IMR-90 (cell line): Measurements from ENCODE around the gene OR1D5. TPM values are rescaled to one million over a fixed set of nuclear protein-coding genes. Genes with fewer than 3 reads are reported as not detected.
"Not testable (repeated sequence)": the region's sequence is repeated elsewhere in the genome, so short reads cannot be mapped to it uniquely, and the experiment has no call there.

Experiments used
- ATAC-seq: fragments of 200-7000 bp; cut with Tn5 transposase; 2 replicates; pipeline ENCODE4 v1.9.1; 2020; ENCODE audit warnings: low read depth, mild to moderate bottlenecking, moderate library complexity
- BruUV-seq: library from RNA; stranded (reverse); fragments of 400-500 nt; replicated peaks from 2 replicates; lab custom pipeline; 2021; lab: Mats Ljungman, UMichigan
- CTCF ChIA-PET: fragments of 300-600 bp; formaldehyde crosslinking; extraction: SDS; loops from one replicate; lab custom pipeline; 2021; ENCODE audit warnings: antibody characterized with exemption; lab: Yijun Ruan, JAX
- POLR2A ChIA-PET: fragments of 300-600 bp; sonication (Branson Sonifier 250); formaldehyde crosslinking; loops from one replicate; lab custom pipeline; 2022; ENCODE audit warnings: antibody characterized with exemption; ENCODE audit not compliant: unreplicated experiment; lab: Charles Lee
- DNase-seq: peaks from one replicate; pipeline ENCODE4 v3.0.0; 2013
- H2AFZ ChIP-seq: replicated peaks from 2 replicates; pipeline ENCODE3; 2013; ENCODE audit warnings: low read length, mild to moderate bottlenecking; ENCODE audit not compliant: poor library complexity
- H2AK5ac ChIP-seq: 2 replicates; pipeline ENCODE4 v1.6.1; 2013; ENCODE audit warnings: low read depth, low read length, inconsistent platforms
- H2AK9ac ChIP-seq: replicated peaks from 2 replicates; pipeline ENCODE3; 2013; ENCODE audit warnings: mild to moderate bottlenecking, low read depth, low read length, moderate library complexity; ENCODE audit not compliant: poor library complexity
- H2BK120ac ChIP-seq: 2 replicates; pipeline ENCODE4 v1.6.1; 2013; ENCODE audit warnings: low read depth, low read length, inconsistent platforms
- H2BK15ac ChIP-seq: 3 replicates; pipeline ENCODE4 v1.6.1; 2013; ENCODE audit warnings: low read depth, low read length, inconsistent platforms
- H2BK20ac ChIP-seq: 2 replicates; pipeline ENCODE4 v1.6.1; 2013; ENCODE audit warnings: low read depth, mild to moderate bottlenecking, inconsistent platforms, low read length, moderate library complexity
- H2BK5ac ChIP-seq: 2 replicates; pipeline ENCODE4 v1.6.1; 2013; ENCODE audit warnings: mild to moderate bottlenecking, low read depth, low read length, inconsistent platforms; ENCODE audit not compliant: poor library complexity, severe bottlenecking
- H3K14ac ChIP-seq: replicated peaks from 2 replicates; pipeline ENCODE4 v1.6.1; 2013; ENCODE audit warnings: low read depth, low read length, inconsistent platforms
- H3K18ac ChIP-seq: 2 replicates; pipeline ENCODE4 v1.6.1; 2013; ENCODE audit warnings: low read depth, low read length, control low read depth
- H3K23ac ChIP-seq: 2 replicates; pipeline ENCODE4 v1.6.1; 2013; ENCODE audit warnings: low read depth, low read length, inconsistent platforms
- H3K27ac ChIP-seq: 2 replicates; pipeline ENCODE4 v1.5.1; 2013; ENCODE audit warnings: mild to moderate bottlenecking, control low read depth, low read length; ENCODE audit not compliant: insufficient read depth
- H3K27me3 ChIP-seq: 2 replicates; pipeline ENCODE4 v1.6.1; 2013; ENCODE audit warnings: low read length; ENCODE audit not compliant: control insufficient read depth, insufficient read depth
- H3K36me3 ChIP-seq: 2 replicates; pipeline ENCODE4 v1.6.1; 2013; ENCODE audit warnings: low read length, mixed read lengths; ENCODE audit not compliant: control insufficient read depth, insufficient read depth
- H3K4ac ChIP-seq: 2 replicates; pipeline ENCODE4 v1.6.1; 2013; ENCODE audit warnings: low read depth, low read length, inconsistent platforms
- H3K4me1 ChIP-seq: 2 replicates; pipeline ENCODE4 v1.6.1; 2013; ENCODE audit warnings: low read length, mixed read lengths; ENCODE audit not compliant: control insufficient read depth, insufficient read depth
- H3K4me2 ChIP-seq: 2 replicates; pipeline ENCODE4 v1.6.1; 2013; ENCODE audit warnings: low read depth, mild to moderate bottlenecking, control low read depth, low read length, moderate library complexity
- H3K4me3 ChIP-seq: 2 replicates; pipeline ENCODE4 v1.5.1; 2013; ENCODE audit warnings: low read depth, mild to moderate bottlenecking, control low read depth, low read length, moderate library complexity; ENCODE audit not compliant: insufficient read depth
- H3K56ac ChIP-seq: 2 replicates; pipeline ENCODE4 v1.6.1; 2013; ENCODE audit warnings: low read length, inconsistent platforms; ENCODE audit not compliant: insufficient read depth; ENCODE audit errors: extremely low read depth
- H3K79me1 ChIP-seq, 2 experiments: 2 replicates each; pipeline ENCODE4 v1.6.1; 2013; ENCODE audit warnings: low read length in 2 of 2, inconsistent platforms in 1 of 2, low read depth in 1 of 2
- H3K9ac ChIP-seq: 2 replicates; pipeline ENCODE4 v1.6.1; 2013; ENCODE audit warnings: low read depth, low read length, control low read depth
- H3K9me1 ChIP-seq: 2 replicates; pipeline ENCODE4 v1.6.1; 2013; ENCODE audit warnings: low read length, inconsistent platforms; ENCODE audit not compliant: insufficient read depth
- H3K9me3 ChIP-seq: 2 replicates; pipeline ENCODE4 v1.6.1; 2013; ENCODE audit warnings: low read length; ENCODE audit not compliant: control insufficient read depth, insufficient read depth
- H4K20me1 ChIP-seq: 2 replicates; pipeline ENCODE4 v1.6.1; 2013; ENCODE audit warnings: low read length, inconsistent platforms; ENCODE audit not compliant: insufficient read depth
- H4K5ac ChIP-seq: 2 replicates; pipeline ENCODE4 v1.6.1; 2013; ENCODE audit warnings: mild to moderate bottlenecking, low read depth, low read length, control low read depth
- H4K8ac ChIP-seq, 2 experiments: 2 replicates each; pipeline ENCODE4 v1.6.1; 2013; ENCODE audit warnings: low read depth in 2 of 2, low read length in 2 of 2, control low read depth in 1 of 2, inconsistent platforms in 1 of 2
- H4K91ac ChIP-seq: 2 replicates; pipeline ENCODE4 v1.6.1; 2013; ENCODE audit warnings: low read depth, low read length, inconsistent platforms; ENCODE audit not compliant: insufficient read depth
- WGBS, 2 experiments: methylation state at CpG; one replicate each; pipeline versions ENCODE4 v1.1.5 to v1.1.7; 2013; ENCODE audit warnings: missing lambda C conversion rate in 2 of 2; ENCODE audit not compliant: insufficient read length in 1 of 2; ENCODE audit errors: extremely low coverage in 2 of 2; 5-methylcytosine and 5-hydroxymethylcytosine counted together
- dilution Hi-C: fragments of 300-500 bp; cut with HindIII; formaldehyde crosslinking; loops from one replicate; pipeline ENCODE4 v1.14.3; 2018; ENCODE audit warnings: low sequenced_read_pairs; ENCODE audit not compliant: unreplicated experiment
- in situ Hi-C: fragments of 300-500 bp; cut with MboI; formaldehyde crosslinking; loops from 3 replicates; pipeline ENCODE4 v1.14.3; 2019; ENCODE audit warnings: low sequenced_read_pairs, inconsistent platforms, mixed read lengths
- intact Hi-C: fragments of 100-400 bp; cut with micrococcal nuclease; formaldehyde crosslinking; loops from 2 replicates; pipeline ENCODE4 v1.10.0; 2022
- polyA plus RNA-seq, 3 experiments: library from polyadenylated mRNA; depleted of rRNA; stranded (reverse); fragments of >200 nt; gene quantifications; 2 replicates each; pipeline ENCODE4 v1.2.3, GENCODE V29; 2012; ENCODE audit warnings: low replicate concordance in 1 of 3
- total RNA-seq: library from RNA; depleted of rRNA; stranded (reverse); fragments of >200 nt; gene quantifications from 2 replicates; pipeline ENCODE4 v1.2.3, GENCODE V29; 2012

OR1D5 gene
- total and polyA plus RNA-seq, 2 of the 4 experiments (the other 2 are of a cell fraction) = not detected

DNA sequence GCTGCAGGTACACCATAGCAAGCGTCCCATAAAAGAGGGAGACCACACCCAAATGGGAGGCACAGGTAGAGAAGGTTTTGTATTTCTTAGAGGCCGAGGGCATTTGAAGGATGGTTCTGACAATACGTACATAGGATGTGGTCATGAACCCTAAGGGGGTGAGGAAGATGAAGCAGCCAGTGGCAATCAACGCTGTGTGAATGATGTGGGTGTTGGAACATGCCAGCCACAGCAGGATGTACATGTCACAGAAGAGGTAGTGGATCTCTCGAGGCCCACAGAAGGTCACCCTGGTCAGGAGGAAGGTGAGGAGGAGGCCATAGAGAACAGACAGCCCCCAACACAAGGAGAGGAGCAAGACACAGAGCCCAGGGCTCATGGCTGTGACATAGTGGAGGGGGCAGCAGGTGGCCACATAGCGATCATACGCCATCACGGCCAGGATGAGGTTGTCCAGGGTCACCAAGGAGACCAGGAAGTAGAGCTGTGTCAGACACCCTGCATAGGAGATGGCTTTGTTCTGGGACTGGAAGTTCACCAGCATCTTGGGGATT lies 506 bp downstream of the OR1D5 start:
- WGBS, 2 experiments = no CpG with 5 or more reads among the region's 8 CpGs
- dilution Hi-C loops = not testable (repeated sequence)

DNA sequence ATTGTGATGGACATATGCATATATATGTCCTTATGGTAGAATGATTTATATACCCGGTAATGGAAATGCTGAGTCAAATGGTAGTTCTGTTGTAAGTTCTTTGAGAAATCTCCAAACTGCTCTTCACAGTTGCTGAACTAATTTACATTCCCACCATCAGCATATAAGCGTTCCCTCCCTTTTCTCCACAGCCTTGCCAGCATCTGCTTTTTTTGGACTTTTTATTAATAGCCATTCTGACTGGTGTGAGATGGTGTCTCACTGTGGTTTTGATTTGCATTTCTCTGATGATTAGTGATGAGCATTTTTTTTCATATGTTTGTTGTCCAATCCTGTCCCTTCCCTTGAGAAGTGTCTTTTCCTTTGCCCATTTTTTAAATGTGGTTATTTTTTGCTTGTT lies 8.5 kb downstream of the OR1D5 start:
- H3K9me1 ChIP-seq, DNase-seq, H2BK15ac ChIP-seq, H3K18ac ChIP-seq, H3K4ac ChIP-seq, H2AK9ac ChIP-seq, H3K4me2 ChIP-seq, H3K36me3 ChIP-seq, in situ Hi-C loops, CTCF ChIA-PET, H2BK5ac ChIP-seq, H3K27ac ChIP-seq, H2AFZ ChIP-seq, ATAC-seq, H3K27me3 ChIP-seq, H3K14ac ChIP-seq, H2BK120ac ChIP-seq, H3K4me3 ChIP-seq, H4K8ac ChIP-seq, H2BK20ac ChIP-seq, H4K20me1 ChIP-seq, dilution Hi-C loops, BruUV-seq, H4K5ac ChIP-seq, POLR2A ChIA-PET, H3K23ac ChIP-seq, H3K9ac ChIP-seq, H4K91ac ChIP-seq, H3K56ac ChIP-seq, H2AK5ac ChIP-seq, intact Hi-C loops, H3K4me1 ChIP-seq, H3K79me1 ChIP-seq, H3K9me3 ChIP-seq: not testable (repeated sequence)
- WGBS, 2 experiments = no CpG with 5 or more reads among the region's 2 CpGs

More for the DNA sequence above, 506 bp downstream of the OR1D5 start:
- intact Hi-C loops, H3K9ac ChIP-seq, CTCF ChIA-PET, H3K27me3 ChIP-seq, H3K9me3 ChIP-seq, H3K4me2 ChIP-seq, ATAC-seq, H2BK5ac ChIP-seq, DNase-seq, BruUV-seq, H3K14ac ChIP-seq, H2BK15ac ChIP-seq, H3K9me1 ChIP-seq, H3K79me1 ChIP-seq, H3K36me3 ChIP-seq, H4K20me1 ChIP-seq, H3K56ac ChIP-seq, in situ Hi-C loops, H2AFZ ChIP-seq, H3K23ac ChIP-seq, H3K4ac ChIP-seq, H3K27ac ChIP-seq, H4K8ac ChIP-seq, H2AK9ac ChIP-seq, H4K91ac ChIP-seq, H4K5ac ChIP-seq, POLR2A ChIA-PET, H2BK20ac ChIP-seq, H3K4me1 ChIP-seq, H3K4me3 ChIP-seq, H2BK120ac ChIP-seq, H2AK5ac ChIP-seq, H3K18ac ChIP-seq: not testable (repeated sequence)
